NCI-H510A treated with DMSO at 0.1 percent for 48 hours (cell line): Measurements from ENCODE around the gene MSTO1.
"Not testable (repeated sequence)": the region's sequence is repeated elsewhere in the genome, so short reads cannot be mapped to it uniquely, and the experiment has no call there.

Source experiments
- DNase-seq: peaks from one replicate; lab custom pipeline; 2025; lab: John Stamatoyannopoulos, UW

MSTO1 gene

DNA sequence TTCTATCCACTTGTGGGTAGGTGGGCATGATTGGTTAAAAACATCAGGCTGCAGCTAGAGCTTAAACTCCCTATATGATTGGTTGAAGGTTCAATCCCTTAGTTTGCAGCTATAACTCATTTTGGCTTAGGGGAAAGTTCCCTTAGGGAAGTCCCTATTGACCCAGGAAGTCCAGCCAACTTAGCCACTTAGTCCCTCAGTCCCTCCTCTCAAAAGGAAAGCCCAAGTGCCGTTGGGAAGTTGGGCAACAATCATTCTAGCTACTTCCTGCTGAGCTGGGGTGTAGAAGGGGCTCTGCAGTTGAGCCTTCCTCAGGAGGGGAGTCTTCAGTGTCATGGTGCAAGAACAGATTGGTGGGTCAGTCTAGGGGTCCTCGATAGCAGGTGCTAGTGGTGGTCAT lies 12.2 kb downstream of the MSTO1 start:
- DNase-seq: no peak

DNA sequence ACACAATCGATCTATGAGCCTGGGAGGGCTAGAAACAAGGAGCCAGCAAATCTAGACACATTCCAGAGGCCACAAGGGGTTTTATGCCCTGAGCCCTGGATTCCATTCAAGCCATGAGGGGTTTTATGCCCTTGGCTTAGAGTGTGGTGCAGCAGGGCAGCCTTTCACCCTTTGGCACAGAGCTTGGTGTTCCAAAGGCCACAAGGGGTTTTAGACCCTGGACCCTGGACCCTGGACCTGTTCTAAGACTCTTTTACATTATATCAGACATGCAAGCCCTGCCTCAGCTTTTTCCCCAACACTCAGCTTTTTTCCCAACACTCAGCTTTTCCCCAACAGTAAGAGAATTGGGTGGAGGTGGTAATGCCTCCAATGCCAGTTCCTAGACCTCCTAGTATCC lies 13.3 kb downstream of the MSTO1 start:
- no peak for DNase-seq

DNA sequence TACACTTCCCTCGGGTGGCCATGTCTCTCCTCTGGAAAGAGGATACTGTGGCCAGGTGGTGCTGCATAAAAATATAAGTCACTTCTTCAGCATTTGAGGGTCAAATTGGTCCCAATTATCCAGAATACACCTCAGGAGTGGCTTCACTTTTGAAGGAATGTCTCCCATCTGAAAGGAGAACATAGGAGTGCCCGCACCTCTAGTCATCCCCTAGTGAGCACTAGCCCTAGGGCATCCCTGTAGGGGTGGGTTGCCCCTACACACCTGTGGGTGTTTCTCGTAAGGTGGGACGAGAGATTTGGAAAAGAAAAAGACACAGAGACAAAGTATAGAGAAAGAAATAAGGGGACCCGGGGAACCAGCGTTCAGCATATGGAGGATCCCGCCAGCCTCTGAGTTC lies 16.4 kb downstream of the MSTO1 start:
- DNase-seq: not testable (repeated sequence)

DNA sequence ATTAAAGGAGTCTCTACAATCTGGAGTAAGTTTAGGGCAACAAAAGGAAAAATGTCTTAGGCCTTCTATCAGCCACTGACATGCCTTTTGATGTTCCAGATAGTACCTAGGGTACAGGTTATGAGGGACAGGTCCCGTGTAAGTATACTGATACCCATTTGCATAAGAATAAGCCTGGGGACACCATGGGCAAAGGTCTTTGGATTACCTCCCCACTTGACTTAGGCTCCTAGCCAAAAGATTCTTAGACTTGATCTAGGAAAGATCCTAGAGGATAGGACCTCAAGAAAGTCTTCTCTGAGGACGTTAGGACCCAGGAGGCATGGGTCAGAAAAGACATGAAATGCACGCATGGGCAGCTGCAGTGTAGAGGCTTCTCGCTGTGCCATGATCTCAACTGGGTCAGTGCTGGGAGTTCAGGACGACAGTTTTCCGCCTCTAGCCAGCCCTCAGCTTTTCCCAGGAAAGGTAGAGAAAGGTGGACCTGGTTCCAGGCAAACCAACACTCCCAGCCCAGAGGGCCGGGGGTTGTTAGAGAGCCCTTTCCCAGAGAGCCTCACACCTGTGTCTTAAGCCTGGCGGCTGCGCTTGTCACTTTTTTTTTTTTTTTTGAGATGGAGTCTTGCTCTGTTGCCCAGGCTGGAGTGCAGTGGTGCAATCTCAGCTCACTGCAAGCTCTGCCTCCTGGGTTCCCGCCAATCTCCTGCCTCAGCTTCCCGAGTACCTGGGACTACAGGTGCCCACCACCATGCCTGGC lies 26.6 kb downstream of the MSTO1 start:
- no peak for DNase-seq

DNA sequence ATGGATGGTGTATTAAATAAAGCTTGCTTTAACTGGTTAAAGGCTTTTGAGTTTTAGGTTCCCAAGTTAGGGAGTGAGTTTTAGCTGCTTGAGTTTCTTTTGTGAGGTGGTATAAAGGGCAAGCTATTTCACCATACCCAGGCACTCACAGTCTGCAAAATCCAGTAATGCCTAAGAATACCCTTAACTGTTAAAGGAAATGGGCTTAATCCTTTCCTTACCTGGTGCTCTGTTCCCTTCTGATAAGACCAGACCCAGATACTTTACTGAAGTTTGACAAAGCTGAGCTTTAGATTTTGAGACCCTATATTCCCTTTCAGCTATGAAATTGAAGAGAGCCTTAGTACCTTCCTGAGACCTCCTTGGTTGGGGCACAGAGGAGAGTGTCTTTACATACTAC lies 30.3 kb downstream of the MSTO1 start:
- no peak for DNase-seq

DNA sequence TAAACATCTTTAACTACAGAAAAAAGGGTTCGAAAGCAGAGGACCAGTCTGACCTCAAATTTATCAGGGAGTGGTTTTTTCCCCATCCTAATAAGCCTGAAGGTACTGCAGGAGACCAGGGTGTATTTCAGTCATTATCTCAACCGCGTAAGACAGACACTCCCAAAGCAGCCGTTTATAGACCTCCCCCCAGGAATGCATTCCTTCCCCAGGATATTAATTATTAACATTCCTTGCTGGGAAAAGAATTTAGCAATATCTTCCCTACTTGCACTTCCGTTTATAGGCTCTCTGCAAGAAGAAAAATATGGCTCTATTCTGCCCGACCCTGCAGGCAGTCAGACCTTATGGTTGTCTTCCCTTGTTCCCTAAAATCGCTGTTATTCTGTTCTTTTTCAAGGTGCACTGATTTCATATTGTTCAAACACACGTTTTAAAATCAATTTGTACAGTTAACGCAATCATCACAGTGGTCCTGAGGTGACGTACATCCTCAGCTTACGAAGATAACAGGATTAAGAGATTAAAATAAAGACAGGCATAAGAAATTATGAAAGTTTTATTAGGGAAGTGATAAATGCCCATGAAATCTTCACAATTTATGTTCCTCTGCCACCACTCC lies 32.7 kb downstream of the MSTO1 start:
- DNase-seq: not testable (repeated sequence)

DNA sequence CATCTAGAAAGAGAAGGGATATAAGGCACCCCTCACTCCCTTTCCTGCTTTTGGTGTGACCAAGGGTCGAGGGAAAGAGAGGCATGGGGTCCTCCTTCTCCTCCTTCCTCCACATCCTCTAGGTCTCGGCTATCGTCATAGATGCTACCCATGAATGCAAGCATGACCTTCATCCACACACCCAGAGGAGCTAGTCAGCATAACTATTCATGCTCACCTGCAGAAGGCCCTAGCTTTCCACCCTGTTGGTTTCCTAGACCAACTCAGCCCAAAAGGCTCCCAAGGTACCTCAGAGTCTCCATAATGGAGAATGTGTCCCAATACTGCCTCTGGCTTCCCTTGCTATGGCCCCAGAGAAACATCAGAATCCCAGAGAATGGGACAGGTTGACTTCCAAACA lies 33.2 kb downstream of the MSTO1 start:
- DNase-seq: no peak

DNA sequence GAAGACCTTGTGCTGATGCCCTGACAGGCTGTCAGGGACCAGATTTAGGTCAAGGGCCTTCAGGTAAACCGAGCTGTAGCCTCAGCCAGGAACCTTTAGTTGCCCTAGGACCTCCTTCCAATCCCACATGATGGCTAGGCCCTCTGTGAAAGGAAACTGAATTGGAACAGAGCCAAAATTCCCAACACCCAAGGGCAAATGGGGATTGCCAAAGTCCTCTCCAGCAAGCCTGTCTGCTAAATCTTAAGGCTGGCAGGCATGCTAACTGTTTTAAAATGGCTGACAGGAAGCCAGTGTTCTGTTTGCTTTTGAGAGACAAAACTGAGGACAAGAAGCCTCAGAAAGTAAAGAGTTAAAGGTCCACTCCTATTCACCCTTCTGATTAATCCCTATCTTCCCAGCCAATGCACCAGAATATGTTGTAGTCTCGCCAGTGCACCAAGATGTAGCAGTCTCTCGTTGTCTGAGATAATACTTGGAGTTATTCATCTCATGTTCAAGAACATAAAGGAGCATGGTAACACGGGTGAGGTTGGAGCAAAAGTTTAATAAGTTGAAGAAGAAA lies 35.1 kb downstream of the MSTO1 start:
- DNase-seq: no peak

DNA sequence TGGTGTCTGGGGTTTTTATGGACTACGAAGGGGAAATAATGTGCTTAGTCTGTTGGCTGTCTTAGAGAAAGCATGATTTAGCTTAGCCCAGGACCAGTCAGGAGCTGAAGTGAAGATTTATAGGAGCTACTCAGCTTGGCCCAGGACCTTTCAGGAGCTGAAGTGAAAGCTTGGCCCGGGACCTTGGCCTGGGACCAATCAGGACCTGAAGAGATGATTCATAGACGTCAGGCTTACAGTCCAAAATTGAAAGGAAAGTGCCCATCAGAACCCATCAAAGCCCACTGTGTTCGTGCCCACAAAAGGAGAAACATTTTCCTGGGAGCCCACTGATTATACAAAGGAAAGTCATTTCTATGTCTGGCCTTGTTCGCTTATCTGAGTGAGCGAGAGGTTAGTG lies 35.6 kb downstream of the MSTO1 start:
- DNase-seq: no peak

DNA sequence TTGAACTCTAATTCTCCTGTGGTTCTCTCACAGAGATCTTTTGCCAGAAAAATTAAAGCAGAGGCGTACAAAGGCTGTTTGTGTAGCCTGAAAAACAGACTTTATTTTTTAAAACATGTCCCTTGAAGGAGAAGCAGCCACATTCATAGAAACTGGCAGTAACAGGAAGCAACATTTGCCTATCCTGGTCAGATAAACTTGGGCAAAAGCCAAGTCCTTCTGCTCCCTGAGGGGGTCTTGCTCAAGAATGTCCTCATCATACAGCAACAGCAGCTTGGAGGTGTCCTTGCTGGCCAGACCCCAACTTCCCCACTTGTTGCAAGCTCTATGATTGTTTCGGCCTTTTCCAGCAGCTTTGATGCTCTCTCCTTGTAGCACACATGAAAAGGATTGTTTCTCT lies 36.3 kb downstream of the MSTO1 start:
- DNase-seq: no peak

DNA sequence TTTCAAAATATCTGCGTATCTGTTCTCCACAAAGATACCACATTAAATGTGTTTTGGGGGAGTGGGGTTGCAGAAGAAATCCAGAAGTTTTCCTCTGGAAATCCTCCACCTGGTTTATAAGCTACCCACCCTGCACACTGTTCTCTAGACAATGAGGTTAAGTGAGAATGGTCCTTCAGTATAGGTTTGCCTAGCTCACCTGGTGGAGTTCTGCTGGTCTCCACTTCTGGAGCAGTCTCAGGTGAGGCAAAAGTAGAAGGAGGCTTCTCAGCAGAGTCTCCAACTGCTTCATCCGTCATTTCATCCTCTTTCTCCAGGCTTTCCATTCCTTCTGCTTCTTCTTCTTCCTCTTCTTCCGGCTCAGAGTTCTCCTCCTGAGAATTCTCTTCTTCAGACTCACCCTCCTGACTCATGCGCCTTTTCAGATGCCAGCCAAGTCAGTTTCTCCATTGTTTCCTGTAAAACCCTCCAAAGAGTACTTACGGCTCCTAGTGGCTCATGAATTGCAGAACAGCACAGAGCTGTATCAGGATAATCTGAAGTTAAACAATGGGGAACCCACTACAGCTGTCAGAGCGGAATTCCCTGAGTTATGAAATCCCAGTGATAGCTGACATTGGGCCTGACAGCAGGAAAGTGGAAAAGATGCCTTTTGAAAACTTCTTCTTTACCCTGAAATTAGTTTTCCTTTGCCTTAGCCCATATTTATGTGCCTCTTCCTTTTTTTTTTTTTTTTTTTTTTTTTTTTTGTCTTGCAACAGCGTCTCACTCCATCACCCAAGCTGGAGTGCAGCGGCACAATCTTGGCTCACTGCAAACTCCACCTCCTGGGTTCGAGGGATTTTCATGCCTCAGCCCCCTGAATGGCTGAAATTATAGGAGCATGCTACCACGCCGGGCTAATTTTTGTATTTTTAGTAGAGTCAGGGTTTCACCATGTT lies 38.5 kb downstream of the MSTO1 start:
- no peak for DNase-seq

DNA sequence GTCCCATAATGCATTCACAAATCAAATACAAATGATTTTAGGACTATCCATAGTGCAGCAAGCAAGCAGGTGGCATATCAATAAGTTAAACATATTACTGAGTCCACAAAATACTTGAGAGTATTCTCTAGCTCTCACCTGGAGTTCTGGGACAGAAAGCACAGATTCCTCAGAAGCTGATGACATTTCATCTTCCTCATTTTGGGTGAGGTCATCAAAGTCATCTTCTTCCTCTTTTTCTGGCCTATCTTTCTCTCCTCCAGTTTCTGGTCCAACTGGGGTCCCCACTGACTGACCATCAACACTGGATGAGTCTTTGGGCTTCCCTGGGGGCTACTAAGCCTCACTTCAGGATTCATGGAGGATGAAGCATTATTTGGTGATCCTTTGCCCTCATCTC lies 39.7 kb downstream of the MSTO1 start:
- no peak for DNase-seq

DNA sequence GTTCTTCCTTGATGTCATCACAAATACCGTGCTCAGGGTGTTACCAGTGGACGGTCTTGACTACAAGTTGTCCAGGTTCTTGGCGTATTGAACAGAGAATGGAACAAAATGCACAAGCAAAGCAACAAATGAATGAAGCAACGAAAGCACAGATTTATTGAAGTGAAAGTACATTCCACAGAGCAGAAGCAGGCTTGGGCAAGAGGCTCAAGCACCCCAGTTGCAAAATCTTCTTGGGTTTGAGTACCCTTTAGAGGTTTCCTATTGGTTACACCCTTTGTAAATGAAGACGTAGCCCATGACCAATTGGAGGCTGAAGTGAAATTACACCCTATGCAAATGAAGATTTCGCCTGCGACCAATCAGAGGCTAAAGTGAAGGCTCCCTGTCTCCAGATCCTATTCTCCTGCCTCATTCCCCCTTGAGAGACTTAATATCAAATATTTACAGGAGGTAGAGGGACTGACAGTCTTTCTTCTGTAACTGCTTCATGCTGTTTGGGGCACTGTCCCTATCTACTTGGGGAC lies 40.3 kb downstream of the MSTO1 start:
- no peak for DNase-seq

DNA sequence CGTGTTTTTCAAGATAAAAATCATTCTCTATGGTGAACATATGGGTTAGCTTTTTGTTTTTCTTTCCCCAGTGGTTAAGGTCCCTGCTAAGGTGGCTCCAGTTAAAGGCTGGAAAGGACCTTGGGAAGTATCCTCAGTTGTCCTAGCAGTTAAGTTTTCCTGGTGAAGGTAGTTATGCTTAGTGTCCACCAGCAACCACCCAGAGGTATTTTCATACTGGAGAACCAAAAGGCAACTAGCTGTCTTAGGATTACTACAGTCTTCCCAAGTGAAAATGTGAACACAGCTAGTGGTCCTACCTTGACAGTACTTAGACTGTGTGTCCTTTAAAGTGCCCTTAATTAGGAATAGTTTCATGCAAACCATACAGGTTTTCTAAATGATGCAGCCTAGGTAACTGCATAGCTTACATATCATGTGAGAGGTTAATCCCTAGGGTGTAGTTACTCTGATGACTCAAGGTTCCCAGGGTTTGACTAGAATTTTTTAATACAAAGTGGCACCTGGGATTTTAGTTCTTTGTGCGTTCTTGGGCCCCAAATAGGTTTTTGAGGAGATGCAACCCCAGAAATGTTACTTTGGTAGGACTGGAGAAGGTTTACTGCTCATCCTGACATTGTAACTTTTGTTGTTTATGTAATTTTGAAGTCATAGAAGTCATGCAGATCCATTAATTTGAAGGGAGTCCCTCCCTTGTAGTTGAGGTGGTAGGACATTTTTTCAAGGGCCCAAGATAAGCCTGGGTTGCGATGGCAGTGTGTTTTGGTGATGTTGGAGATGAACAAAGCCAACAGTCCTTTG lies 42.0 kb downstream of the MSTO1 start:
- DNase-seq: no peak

DNA sequence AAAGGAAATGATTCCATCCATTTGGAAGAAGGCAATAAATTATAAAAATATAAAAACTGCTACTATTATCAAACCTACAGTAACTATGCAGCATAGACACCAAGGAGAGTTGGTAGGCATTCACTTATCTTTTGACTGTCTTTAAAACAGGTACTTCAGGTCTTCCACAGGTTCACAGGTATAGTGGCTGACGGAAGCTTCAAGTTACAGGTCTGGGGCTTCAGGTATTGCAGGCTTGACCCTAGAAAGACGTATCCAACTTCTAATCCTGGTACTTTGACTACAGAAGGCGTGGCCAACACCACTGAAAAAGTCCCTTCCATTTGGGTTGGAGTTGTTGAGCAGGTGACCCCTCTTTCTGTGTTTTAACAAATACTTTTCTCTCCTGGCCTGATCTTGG lies 42.9 kb downstream of the MSTO1 start:
- no peak for DNase-seq

DNA sequence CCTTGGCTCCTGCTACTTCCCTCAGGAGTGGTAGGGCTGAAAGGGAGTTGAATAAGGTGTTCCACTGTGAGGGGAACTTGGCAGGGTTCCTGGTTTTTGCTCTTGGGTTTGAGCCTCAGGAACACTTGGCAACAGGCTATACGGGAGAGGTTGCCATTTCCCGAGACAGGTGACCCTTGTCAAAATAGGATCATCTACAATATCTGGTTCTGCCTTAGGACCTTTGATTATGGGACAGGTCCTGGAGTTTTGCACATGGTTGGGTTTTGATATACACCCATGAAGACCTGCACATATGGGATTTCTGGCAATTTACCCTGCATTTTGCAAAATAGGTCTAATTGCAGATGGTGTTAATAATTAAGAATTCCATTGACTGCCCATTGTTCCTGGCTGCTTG lies 47.4 kb downstream of the MSTO1 start:
- no peak for DNase-seq

DNA sequence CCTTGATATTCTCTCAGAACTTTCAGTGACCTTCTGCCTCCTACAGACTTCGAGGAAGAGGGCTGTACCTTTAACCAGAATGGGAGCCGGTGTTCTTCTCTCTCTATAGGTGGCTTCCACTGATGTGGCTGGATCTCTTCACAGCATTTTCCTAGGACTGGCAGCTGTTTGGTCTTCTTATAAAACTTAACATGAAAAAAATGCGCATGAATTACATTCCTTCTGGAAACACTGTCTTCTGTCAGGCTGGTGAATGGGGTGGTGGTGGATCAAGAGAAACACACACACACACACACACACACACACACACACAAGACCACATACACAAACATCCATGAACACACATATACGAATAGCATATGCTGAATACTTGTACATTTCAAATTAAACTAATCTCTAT lies 51.2 kb downstream of the MSTO1 start:
- not testable (repeated sequence) for DNase-seq
